ENCODE measurements around the gene NPL.
A peak's percentile ranks its signal among the peaks of the same experiment; 100 is the strongest.

- TF ChIP-seq CTCF (IDR thresholded peaks at IDR 0.05; ENCODE audit: low read depth, low read length) (peak; percentile 44), EZH2phosphoT487 (IDR thresholded peaks at IDR 0.05; ENCODE audit: low read depth) (no peak)
These were observed 6.5 kb upstream of the NPL start for GRCh38 chr1:182783068-182783467.

All from OCI-LY3 (cell line).